Measurements from ENCODE around the gene PHB1. TPM values are rescaled to one million over a fixed set of nuclear protein-coding genes. Genes with fewer than 3 reads are reported as not detected.
"Not testable (repeated sequence)": the region's sequence is repeated elsewhere in the genome, so short reads cannot be mapped to it uniquely, and the experiment has no call there.

The PHB1 gene
- total and polyA plus RNA-seq, 5 experiments from 2014 or later = 61.8 to 196 (median 156) TPM

DNA sequence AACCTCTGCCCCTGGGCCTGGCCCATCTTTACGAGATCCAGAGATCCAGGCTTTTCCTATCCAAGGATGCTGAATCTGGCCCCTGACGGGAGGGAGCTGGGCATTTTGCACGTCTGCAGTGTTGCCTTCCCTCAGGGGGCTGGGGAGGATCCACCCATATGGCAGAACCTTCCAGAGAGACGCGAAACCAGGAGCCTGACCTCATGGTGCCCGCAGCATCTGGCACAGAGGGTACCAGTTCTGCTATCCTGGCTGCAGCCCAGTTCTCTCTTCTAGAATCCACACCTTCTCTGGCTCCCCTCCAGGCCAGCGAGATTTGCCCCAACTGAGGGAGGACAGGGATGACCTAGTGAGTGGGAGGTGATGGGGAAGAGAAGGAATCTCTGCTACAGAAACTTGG is 32.1 kb downstream of the PHB1 start:
- POLR2A ChIA-PET = no interaction called here
- Mint-ChIP-seq H3K9me3 (no peaks in the 10 kb centered on the region), H3K27ac (peak overlapping the region in 2 of 10 donors; percentile 7 to 84), H3K27me3 (no peaks in the 10 kb centered on the region), H3K4me1 (peaks cover 10 to 33% (median 18%) of the 10 kb centered on the region in 4 donors), H3K36me3 (peaks cover 0 to 5% (median 0%) of the 10 kb centered on the region in 3 donors), H3K4me3 (no peak overlapping the region)
- ATAC-seq = no peak
- DNase-seq = no peak

DNA sequence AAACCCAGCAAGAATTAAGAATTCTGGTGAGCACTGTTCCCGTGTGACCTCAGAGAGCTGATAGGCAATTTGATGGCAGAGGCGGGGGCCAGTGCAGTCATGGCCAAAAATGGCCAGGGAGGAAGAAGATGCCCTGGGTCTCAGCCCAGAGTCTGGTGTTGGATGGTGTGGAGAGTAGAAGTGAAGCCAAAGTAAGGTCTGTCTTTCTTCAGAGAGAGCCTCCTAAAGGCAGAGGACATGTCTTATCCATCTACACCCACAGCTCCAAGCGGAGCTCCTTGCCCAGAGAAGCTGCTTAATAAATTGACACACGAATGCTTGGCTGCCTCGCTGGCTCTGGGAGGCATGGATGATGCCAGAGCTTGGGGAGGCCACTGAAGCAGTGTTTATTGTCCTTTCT is 32.9 kb downstream of the PHB1 start:
- no peaks in the 10 kb centered on the region for H3K9me3 Mint-ChIP-seq
- H3K4me1 Mint-ChIP-seq = peaks cover 3 to 28% (median 12%) of the 10 kb centered on the region in 4 donors
- H3K4me3 Mint-ChIP-seq = no peak overlapping the region
- H3K36me3 Mint-ChIP-seq = peaks cover 0 to 5% (median 0%) of the 10 kb centered on the region in 3 donors
- peak overlapping the region in 6 of 10 donors; percentile 4 to 84 (median 54) for H3K27ac Mint-ChIP-seq
- no peak for DNase-seq
- POLR2A ChIA-PET = no interaction called here
- ATAC-seq = no peak
- no peaks in the 10 kb centered on the region for H3K27me3 Mint-ChIP-seq

DNA sequence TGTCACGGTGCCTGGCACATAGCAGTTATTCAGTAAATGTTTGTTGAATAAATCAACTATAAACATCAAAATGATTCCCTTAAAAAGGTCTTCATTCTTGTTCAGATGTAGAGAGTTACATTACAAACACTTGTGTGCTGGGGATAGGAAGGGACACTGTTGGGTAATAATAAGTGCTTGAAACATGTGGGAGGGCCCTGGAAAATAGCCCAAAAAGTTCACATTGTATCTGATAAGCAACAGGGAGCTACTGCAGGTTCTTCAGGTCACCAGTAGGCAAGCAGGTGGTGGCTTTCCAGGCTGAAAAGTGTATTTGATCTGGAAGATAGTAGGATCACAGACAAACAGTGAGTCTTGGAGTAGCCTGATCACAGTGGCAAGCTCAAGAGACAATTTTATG is 33.6 kb downstream of the PHB1 start:
- no peak overlapping the region for H3K4me3 Mint-ChIP-seq
- no peak for DNase-seq
- no peak for ATAC-seq
- POLR2A ChIA-PET = interaction anchor here (0.8 to 1.3 kb wide), 2 partner anchors 19 to 63 kb away, joined by 3 to 4 read pairs; no protein-coding TSS in a partner anchor
- H3K4me1 Mint-ChIP-seq = peaks cover 0 to 23% (median 6%) of the 10 kb centered on the region in 4 donors
- H3K27ac Mint-ChIP-seq = peak overlapping the region in 2 of 10 donors; percentile 4 to 72
- no peaks in the 10 kb centered on the region for H3K9me3 Mint-ChIP-seq
- peaks cover 0 to 5% (median 0%) of the 10 kb centered on the region in 3 donors for H3K36me3 Mint-ChIP-seq
- H3K27me3 Mint-ChIP-seq = no peaks in the 10 kb centered on the region

GRCh38 chr17:49379926-49380325 is 34.8 kb downstream of the PHB1 start:
- Mint-ChIP-seq H3K27ac (no peak overlapping the region), H3K27me3 (no peaks in the 10 kb centered on the region), H3K4me1 (peaks cover 0 to 21% (median 5%) of the 10 kb centered on the region in 4 donors), H3K36me3 (peaks cover 0 to 5% (median 0%) of the 10 kb centered on the region in 3 donors), H3K4me3 (no peak overlapping the region), H3K9me3 (no peaks in the 10 kb centered on the region)
- ATAC-seq (no peak), DNase-seq (no peak)
- POLR2A ChIA-PET = interaction anchor here (1.2 to 1.3 kb wide), 2 partner anchors 18 to 36 kb away, joined by 4 read pairs; no protein-coding TSS in a partner anchor

GRCh38 chr17:49378311-49378710 is 36.4 kb downstream of the PHB1 start:
- ATAC-seq (no peak), DNase-seq (no peak)
- no peak overlapping the region for H3K4me3 Mint-ChIP-seq
- H3K9me3 Mint-ChIP-seq = no peaks in the 10 kb centered on the region
- no peaks in the 10 kb centered on the region for H3K27me3 Mint-ChIP-seq
- H3K4me1 Mint-ChIP-seq = peaks cover 0 to 26% (median 4%) of the 10 kb centered on the region in 4 donors
- peaks cover 0 to 5% (median 0%) of the 10 kb centered on the region in 3 donors for H3K36me3 Mint-ChIP-seq
- H3K27ac Mint-ChIP-seq = peak overlapping the region in 1 of 10 donors; percentile 39
- POLR2A ChIA-PET = no interaction called here

DNA sequence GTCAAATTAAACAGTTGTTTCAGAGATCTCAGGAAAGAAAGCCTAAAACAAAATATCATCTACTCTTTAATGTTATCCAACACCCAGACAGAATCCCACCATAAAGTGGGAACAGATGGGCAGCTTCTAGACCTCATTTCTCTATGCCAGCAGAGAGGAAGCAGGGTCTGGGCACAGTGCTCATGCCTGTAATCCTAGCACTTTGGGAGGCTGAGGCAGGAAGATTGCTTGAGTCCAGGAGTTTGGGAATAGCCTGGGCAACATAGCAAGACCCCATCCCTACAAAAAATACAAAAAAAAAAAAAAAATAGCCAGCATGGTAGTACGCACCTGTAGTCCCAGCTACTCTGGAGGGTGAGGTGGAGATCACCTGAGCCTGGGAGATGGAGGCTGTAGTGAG is 39.1 kb downstream of the PHB1 start:
- POLR2A ChIA-PET = interaction anchor here (0.7 kb wide), 2 partner anchors 19 to 29 kb away, joined by 3 to 8 read pairs; no protein-coding TSS in a partner anchor
- H3K4me3 Mint-ChIP-seq = no peak overlapping the region
- H3K36me3 Mint-ChIP-seq = peaks cover 0 to 4% (median 0%) of the 10 kb centered on the region in 3 donors
- DNase-seq (no peak), ATAC-seq (no peak)
- peaks cover 0 to 24% (median 5%) of the 10 kb centered on the region in 4 donors for H3K4me1 Mint-ChIP-seq
- H3K27me3 Mint-ChIP-seq = no peaks in the 10 kb centered on the region
- H3K9me3 Mint-ChIP-seq = no peaks in the 10 kb centered on the region
- H3K27ac Mint-ChIP-seq = no peak overlapping the region

- Mint-ChIP-seq H3K27me3 (no peaks in the 10 kb centered on the region), H3K4me3 (no peak overlapping the region), H3K36me3 (peaks cover 0 to 6% (median 0%) of the 10 kb centered on the region in 3 donors), H3K9me3 (no peaks in the 10 kb centered on the region), H3K27ac (no peak overlapping the region), H3K4me1 (peaks cover 5 to 30% (median 5%) of the 10 kb centered on the region in 4 donors)
- no peak for ATAC-seq
- POLR2A ChIA-PET = no interaction called here
- no peak for DNase-seq
Measured at GRCh38 chr17:49373115-49373514, 41.6 kb downstream of the PHB1 start.

DNA sequence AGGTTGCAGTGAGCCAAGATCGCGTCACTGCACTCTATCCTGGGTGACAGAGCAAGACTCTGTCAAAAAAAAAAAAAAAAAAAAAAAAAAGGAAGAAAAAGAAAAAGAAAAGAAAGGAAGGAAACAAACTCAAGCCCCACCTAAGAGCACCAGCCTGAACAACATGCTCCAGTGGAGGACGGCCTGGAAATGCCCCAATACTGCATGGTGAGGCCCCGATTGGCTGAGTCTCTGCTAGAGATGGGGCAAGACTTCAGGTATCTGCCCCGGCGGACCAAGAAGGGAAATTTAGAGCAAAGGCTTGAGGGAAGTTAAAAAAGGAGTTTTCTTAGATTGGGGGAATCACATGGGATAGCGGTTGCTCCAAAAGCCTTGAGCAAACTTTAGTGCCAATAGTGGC is 42.3 kb downstream of the PHB1 start:
- DNase-seq (no peak), ATAC-seq (no peak)
- POLR2A ChIA-PET = no interaction called here
- H3K4me3 Mint-ChIP-seq = no peak overlapping the region
- H3K4me1 Mint-ChIP-seq = peaks cover 7 to 31% (median 12%) of the 10 kb centered on the region in 4 donors
- H3K27me3 Mint-ChIP-seq = no peaks in the 10 kb centered on the region
- H3K36me3 Mint-ChIP-seq = peaks cover 0 to 6% (median 2%) of the 10 kb centered on the region in 3 donors
- H3K9me3 Mint-ChIP-seq = no peaks in the 10 kb centered on the region
- H3K27ac Mint-ChIP-seq = peak overlapping the region in 3 of 10 donors; percentile 22 to 59 (median 46)

- Mint-ChIP-seq H3K9me3 (no peaks in the 10 kb centered on the region), H3K27ac (no peak overlapping the region), H3K36me3 (peaks cover 0 to 6% (median 3%) of the 10 kb centered on the region in 3 donors), H3K4me1 (peaks cover 7 to 28% (median 14%) of the 10 kb centered on the region in 4 donors), H3K4me3 (no peak overlapping the region), H3K27me3 (no peaks in the 10 kb centered on the region)
- DNase-seq = no peak
- ATAC-seq = no peak
- POLR2A ChIA-PET = interaction anchor here (0.5 to 0.9 kb wide), 3 partner anchors 32 to 136 kb away, joined by 3 to 8 read pairs (median 4); no protein-coding TSS in a partner anchor
Measured at GRCh38 chr17:49370971-49371834, 43.5 kb downstream of the PHB1 start.

DNA sequence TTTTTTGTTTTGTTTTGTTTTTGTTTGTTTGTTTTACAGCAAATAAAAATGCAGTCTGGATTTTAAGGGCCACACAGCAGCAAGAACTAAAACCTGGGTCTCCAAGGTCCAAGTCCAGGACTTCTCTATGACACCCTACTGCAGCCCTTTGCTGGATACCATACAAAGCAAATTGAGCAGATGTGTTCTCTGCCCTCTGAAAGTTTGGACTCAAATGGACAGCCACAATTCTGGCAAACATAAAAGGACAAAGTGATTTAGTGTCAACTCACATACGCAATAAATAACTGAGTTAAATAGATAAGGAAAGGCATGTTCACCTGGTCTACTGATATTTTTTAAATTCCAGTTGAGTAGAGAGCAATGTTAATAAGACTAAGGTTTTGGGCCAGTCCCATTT is 44.9 kb downstream of the PHB1 start:
- no peaks in the 10 kb centered on the region for H3K9me3 Mint-ChIP-seq

GRCh38 chr17:49369089-49369488 is 45.6 kb downstream of the PHB1 start:
- H3K9me3 Mint-ChIP-seq = no peaks in the 10 kb centered on the region
- H3K27me3 Mint-ChIP-seq = no peaks in the 10 kb centered on the region
- no peak overlapping the region for H3K27ac Mint-ChIP-seq
- POLR2A ChIA-PET = interaction anchor here (1.0 to 1.2 kb wide), 7 partner anchors 9 to 53 kb away, joined by 3 to 4 read pairs (median 3); no protein-coding TSS in a partner anchor
- ATAC-seq = no peak
- DNase-seq = no peak
- H3K36me3 Mint-ChIP-seq = peaks cover 0 to 4% (median 3%) of the 10 kb centered on the region in 3 donors
- H3K4me1 Mint-ChIP-seq = peaks cover 10 to 42% (median 23%) of the 10 kb centered on the region in 4 donors
- no peak overlapping the region for H3K4me3 Mint-ChIP-seq

More for the DNA sequence above, 44.9 kb downstream of the PHB1 start:
- H3K4me1 Mint-ChIP-seq = peaks cover 10 to 38% (median 22%) of the 10 kb centered on the region in 4 donors
- H3K36me3 Mint-ChIP-seq = peaks cover 0 to 6% (median 3%) of the 10 kb centered on the region in 3 donors
- POLR2A ChIA-PET = interaction anchor here (0.6 to 1.0 kb wide), 2 partner anchors 9 to 31 kb away, joined by 3 read pairs; no protein-coding TSS in a partner anchor
- no peak for DNase-seq
- H3K4me3 Mint-ChIP-seq = no peak overlapping the region
- no peak overlapping the region for H3K27ac Mint-ChIP-seq
- H3K27me3 Mint-ChIP-seq = no peaks in the 10 kb centered on the region
- no peak for ATAC-seq

GRCh38 chr17:49365667-49366066 is 49.0 kb downstream of the PHB1 start:
- ATAC-seq (no peak), DNase-seq (no peak)
- peaks cover 11 to 40% (median 35%) of the 10 kb centered on the region in 4 donors for H3K4me1 Mint-ChIP-seq
- H3K36me3 Mint-ChIP-seq = peaks cover 0 to 3% (median 2%) of the 10 kb centered on the region in 3 donors
- H3K27ac Mint-ChIP-seq = peak overlapping the region in 8 of 10 donors; percentile 29 to 82 (median 60)
- no peaks in the 10 kb centered on the region for H3K9me3 Mint-ChIP-seq
- peak overlapping the region in 1 of 10 donors; percentile 6 for H3K4me3 Mint-ChIP-seq
- POLR2A ChIA-PET = no interaction called here
- H3K27me3 Mint-ChIP-seq = peaks cover 0 to 3% (median 0%) of the 10 kb centered on the region in 5 donors

DNA sequence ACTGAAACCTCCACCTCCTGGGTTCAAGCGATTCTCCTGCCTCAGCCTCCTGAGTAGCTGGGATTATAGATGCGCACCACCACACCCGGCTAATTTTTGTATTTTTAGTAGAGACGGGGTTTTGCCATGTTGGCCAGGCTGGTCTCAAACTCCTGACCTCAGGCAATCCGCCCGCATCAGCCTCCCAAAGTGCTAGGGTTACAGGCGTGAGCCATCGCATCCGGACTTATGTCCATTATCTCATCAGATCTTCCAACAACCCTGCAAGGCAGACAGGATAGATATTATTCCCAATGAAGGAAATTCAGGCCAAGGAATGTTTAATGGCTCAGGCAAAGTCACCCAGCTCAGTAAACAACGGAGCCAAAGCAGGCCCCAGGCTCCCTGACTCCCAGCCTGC is 49.6 kb downstream of the PHB1 start:
- not testable (repeated sequence) for ATAC-seq, DNase-seq, H3K36me3 Mint-ChIP-seq, H3K27me3 Mint-ChIP-seq, H3K4me3 Mint-ChIP-seq, H3K9me3 Mint-ChIP-seq
- peak overlapping the region in 3 of 10 donors; percentile 9 to 37 (median 11) for H3K27ac Mint-ChIP-seq
- POLR2A ChIA-PET = interaction anchor here (0.6 to 0.7 kb wide), 3 partner anchors 23 to 43 kb away, joined by 3 to 4 read pairs (median 3); no protein-coding TSS in a partner anchor
- peaks cover 16 to 43% (median 40%) of the 10 kb centered on the region in 4 donors for H3K4me1 Mint-ChIP-seq
